Transverse colon (tissue), 4 donors: ENCODE measurements around the gene MAGI1. TPM values are rescaled to one million over a fixed set of nuclear protein-coding genes. Genes with fewer than 3 reads are reported as not detected.

Source experiments
- DNase-seq: peaks from one replicate; pipeline ENCODE4 v3.0.0-alpha.2; 2019
- H3K27ac ChIP-seq, 4 donors: fragments of 200-600 bp; sonication (generic); 2 replicates each; pipeline ENCODE4 v1.5.1; 2016 to 2018; ENCODE audit warnings: inconsistent platforms in 4 of 4
- H3K27me3 ChIP-seq: fragments of 200-600 bp; sonication (generic); 2 replicates; pipeline ENCODE4 v1.5.1; 2017; ENCODE audit warnings: inconsistent platforms
- H3K36me3 ChIP-seq, 4 donors: fragments of 200-600 bp; sonication (generic); 2 replicates each; pipeline ENCODE4 v1.5.1; 2017 to 2019; ENCODE audit warnings: inconsistent platforms in 4 of 4
- H3K4me1 ChIP-seq, 4 donors: fragments of 200-600 bp; sonication (generic); 2 replicates each; pipeline ENCODE4 v1.5.1; 2017 to 2020; ENCODE audit warnings: inconsistent platforms in 4 of 4
- H3K4me3 ChIP-seq, 4 donors: fragments of 200-600 bp; sonication (generic); 1 replicate in 1 of 4; 2 replicates in 3 of 4; pipeline versions ENCODE4 v1.5.1 to v1.6.1; 2017 to 2019; ENCODE audit warnings: inconsistent platforms in 4 of 4
- H3K9me3 ChIP-seq, 2 donors: fragments of 200-600 bp; sonication (generic); 2 replicates each; pipeline ENCODE4 v1.5.1; 2017 to 2019; ENCODE audit warnings: inconsistent platforms in 2 of 2
- CTCF ChIP-seq, 5 experiments: fragments of 200-600 bp in 3 of 5; fragments of 450-650 bp in 2 of 5; sonication (generic) in 3 of 5; IDR thresholded peaks; 1 replicate in 2 of 5; 2 replicates in 3 of 5; pipeline ENCODE4 v1.5.1; 2016 to 2017; ENCODE audit warnings: antibody characterized with exemption in 5 of 5, inconsistent platforms in 3 of 5, mild to moderate bottlenecking in 2 of 5, moderate library complexity in 1 of 5
- EP300 ChIP-seq: sonication (generic); formaldehyde crosslinking; IDR thresholded peaks from one replicate; pipeline ENCODE4 v1.6.1; 2017; ENCODE audit warnings: antibody characterized with exemption, low read depth
- POLR2A ChIP-seq: fragments of 450-650 bp; IDR thresholded peaks from one replicate; pipeline ENCODE4 v1.6.1; 2016; ENCODE audit warnings: antibody characterized with exemption, mild to moderate bottlenecking, moderate library complexity
- POLR2AphosphoS5 ChIP-seq, 3 donors: sonication (generic); formaldehyde crosslinking; IDR thresholded peaks; one replicate each; pipeline ENCODE4 v1.6.1; 2016; ENCODE audit warnings: antibody characterized with exemption in 3 of 3
- WGBS, 2 donors: methylation state at CpG; one replicate each; pipeline ENCODE4 v1.1.5; 2018; ENCODE audit warnings: low coverage in 1 of 2; 5-methylcytosine and 5-hydroxymethylcytosine counted together
- in situ Hi-C, 4 donors: fragments of 200-750 bp; cut with MboI; loops; one replicate each; pipeline versions ENCODE4 v1.15.0 to v1.15.1; 2017; ENCODE audit warnings: low sequenced_read_pairs in 3 of 4, low pct_ligation_motif_present in 1 of 4, low pct_unique_long_range_greater_than_20kb in 1 of 4
- intact Hi-C: fragments of 100-400 bp; cut with DNase I; formaldehyde crosslinking; loops from one replicate; pipeline ENCODE4 v1.15.1; 2023; ENCODE audit warnings: low total_unique reads
- total RNA-seq, 4 donors: library from RNA; depleted of rRNA; stranded (reverse); fragments of >200 nt; gene quantifications; one replicate each; pipeline ENCODE4 v1.1.0, GENCODE V29; 2016

MAGI1 gene
- total RNA-seq, 4 donors from 2014 or later = 50.8 to 190 (median 67.4) TPM

GRCh38 chr3:65975032-65975431, 63.7 kb downstream of the MAGI1 start:
- Histone ChIP-seq H3K9me3 (no peaks in the 10 kb centered on the region), H3K4me3 (no peak overlapping the region), H3K27me3 (no peaks in the 10 kb centered on the region), H3K36me3 (no peaks in the 10 kb centered on the region), H3K4me1 (peaks cover 0 to 8% (median 3%) of the 10 kb centered on the region in 4 donors), H3K27ac (no peak overlapping the region)
- no peak for TF ChIP-seq POLR2AphosphoS5 (IDR thresholded peaks at IDR 0.05)
- TF ChIP-seq POLR2A = no peak
- no peak for TF ChIP-seq CTCF (IDR thresholded peaks at IDR 0.05)
- TF ChIP-seq EP300 = no peak
- in situ Hi-C loops (no loop called here), intact Hi-C loops (no loop called here)
- 72 to 88% methylated on average over 3 of the region's 3 CpGs for WGBS, 2 donors
- no peak for DNase-seq

GRCh38 chr3:65974509-65974908, 64.2 kb downstream of the MAGI1 start:
- whole genome bisulfite sequencing, 2 donors = 90 to 95% methylated on average over 2 to 4 of the region's 4 CpGs
- Histone ChIP-seq H3K27ac (no peak overlapping the region), H3K27me3 (no peaks in the 10 kb centered on the region), H3K4me3 (no peak overlapping the region), H3K4me1 (peaks cover 0 to 8% (median 3%) of the 10 kb centered on the region in 4 donors), H3K9me3 (no peaks in the 10 kb centered on the region), H3K36me3 (no peaks in the 10 kb centered on the region)
- in situ Hi-C loops = no loop called here
- intact Hi-C loops = no loop called here
- TF ChIP-seq CTCF (IDR thresholded peaks at IDR 0.05) = no peak
- no peak for TF ChIP-seq POLR2A
- TF ChIP-seq EP300 = no peak
- TF ChIP-seq POLR2AphosphoS5 (IDR thresholded peaks at IDR 0.05) = no peak
- DNase-seq = no peak

GRCh38 chr3:65972765-65973164, 66.0 kb downstream of the MAGI1 start:
- Histone ChIP-seq H3K27ac (no peak overlapping the region), H3K27me3 (no peaks in the 10 kb centered on the region), H3K4me1 (peaks cover 0 to 8% (median 3%) of the 10 kb centered on the region in 4 donors), H3K36me3 (no peaks in the 10 kb centered on the region), H3K4me3 (no peak overlapping the region), H3K9me3 (no peaks in the 10 kb centered on the region)
- 91 to 100% methylated on average over 1 of the region's 1 CpG for WGBS, 2 donors
- intact Hi-C loops = no loop called here
- in situ Hi-C loops = no loop called here
- TF ChIP-seq CTCF (IDR thresholded peaks at IDR 0.05) (no peak), POLR2A (no peak), POLR2AphosphoS5 (IDR thresholded peaks at IDR 0.05) (no peak), EP300 (no peak)
- no peak for DNase-seq

- Histone ChIP-seq H3K27me3 (no peaks in the 10 kb centered on the region), H3K9me3 (no peaks in the 10 kb centered on the region), H3K4me3 (no peak overlapping the region), H3K4me1 (peaks cover 0 to 8% (median 3%) of the 10 kb centered on the region in 4 donors), H3K27ac (no peak overlapping the region), H3K36me3 (no peaks in the 10 kb centered on the region)
- intact Hi-C loops (no loop called here), in situ Hi-C loops (no loop called here)
- 30 to 59% methylated on average over 6 to 7 of the region's 7 CpGs for WGBS, 2 donors
- DNase-seq = no peak
- TF ChIP-seq CTCF (IDR thresholded peaks at IDR 0.05) = no peak
- no peak for TF ChIP-seq POLR2AphosphoS5 (IDR thresholded peaks at IDR 0.05)
- no peak for TF ChIP-seq EP300
- TF ChIP-seq POLR2A = no peak
Measured at GRCh38 chr3:65971293-65972252, 67.1 kb downstream of the MAGI1 start.
